MCF 10A (cell line): ENCODE data around the gene CLCF1. TPM values are rescaled to one million over a fixed set of nuclear protein-coding genes. Genes with fewer than 3 reads are reported as not detected.

Experiments
- BruUV-seq: library from RNA; stranded (reverse); fragments of 400-500 nt; replicated peaks from 2 replicates; lab custom pipeline; 2021; lab: Mats Ljungman, UMichigan
- CTCF ChIA-PET: fragments of 300-600 bp; sonication (Branson Sonifier 250); formaldehyde crosslinking; extraction: SDS; loops from one replicate; lab custom pipeline; 2021; ENCODE audit warnings: antibody characterized with exemption, inconsistent platforms; lab: Yijun Ruan, JAX
- POLR2A ChIA-PET: fragments of 300-600, 350-650 bp; sonication (Branson Sonifier 250); formaldehyde crosslinking; extraction: SDS; loops from one replicate; lab custom pipeline; 2020; ENCODE audit warnings: antibody characterized with exemption, inconsistent platforms; lab: Yijun Ruan, JAX
- DNase-seq: peaks from one replicate; pipeline ENCODE4 v3.0.0-alpha.2; 2018; ENCODE audit not compliant: unreplicated experiment
- H3K27ac Mint-ChIP-seq: one replicate; pipeline ENCODE4 v1.8.0; 2022; ENCODE audit warnings: mild to moderate bottlenecking, low read depth, mixed read lengths; ENCODE audit not compliant: unreplicated experiment
- H3K27me3 Mint-ChIP-seq: one replicate; pipeline ENCODE4 v1.8.0; 2022; ENCODE audit warnings: mixed read lengths; ENCODE audit not compliant: insufficient read depth, unreplicated experiment
- H3K36me3 Mint-ChIP-seq: one replicate; pipeline ENCODE4 v1.8.0; 2022; ENCODE audit warnings: mild to moderate bottlenecking, moderate library complexity, mixed read lengths; ENCODE audit not compliant: insufficient read depth, unreplicated experiment
- H3K4me1 Mint-ChIP-seq: one replicate; pipeline ENCODE4 v1.8.0; 2022; ENCODE audit warnings: mixed read lengths; ENCODE audit not compliant: insufficient read depth, unreplicated experiment
- H3K4me3 Mint-ChIP-seq: one replicate; pipeline ENCODE4 v1.8.0; 2022; ENCODE audit warnings: mild to moderate bottlenecking, moderate library complexity, mixed read lengths; ENCODE audit not compliant: unreplicated experiment
- H3K9me3 Mint-ChIP-seq: one replicate; pipeline ENCODE4 v1.8.0; 2022; ENCODE audit warnings: mixed read lengths; ENCODE audit not compliant: unreplicated experiment
- CTCF ChIP-seq: fragments of 200-600 bp; IDR thresholded peaks from one replicate; pipeline ENCODE4 v1.8.0; 2022; ENCODE audit warnings: antibody characterized with exemption, mild to moderate bottlenecking; ENCODE audit not compliant: unreplicated experiment
- intact Hi-C: fragments of 100-400 bp; cut with micrococcal nuclease; formaldehyde crosslinking; loops from 2 replicates; pipeline ENCODE4 v1.14.1; 2022
- total RNA-seq: library from RNA; stranded (reverse); gene quantifications from 2 replicates; pipeline ENCODE4 v1.2.3, GENCODE V29; 2022

CLCF1 gene
- total RNA-seq, 1 experiment from 2014 or later: 5.8 TPM

GRCh38 chr11:67390947-67391303, 17.5 kb upstream of the CLCF1 start:
- H3K27ac Mint-ChIP-seq: peak overlapping the region; percentile 76
- H3K27me3 Mint-ChIP-seq: no peaks in the 10 kb centered on the region
- peaks cover 27% of the 10 kb centered on the region for H3K36me3 Mint-ChIP-seq
- peaks cover 17% of the 10 kb centered on the region for H3K4me1 Mint-ChIP-seq
- no TSS peak for BruUV-seq
- H3K9me3 Mint-ChIP-seq: no peaks in the 10 kb centered on the region
- TF ChIP-seq CTCF: no peak
- ChIA-PET CTCF (interaction anchor here (0.6 to 3.1 kb wide), 7 partner anchors 8 to 448 kb away, joined by 3 to 15 read pairs (median 5); no protein-coding TSS in a partner anchor), POLR2A (interaction anchor here (0.9 to 3.0 kb wide), 11 partner anchors 9 to 77 kb away, joined by 3 to 61 read pairs (median 8); partner anchors contain the start of genes POLD4 and PPP1CA)
- intact Hi-C loops: no loop called here
- DNase-seq: no peak
- peak overlapping the region; percentile 85 for H3K4me3 Mint-ChIP-seq

DNA sequence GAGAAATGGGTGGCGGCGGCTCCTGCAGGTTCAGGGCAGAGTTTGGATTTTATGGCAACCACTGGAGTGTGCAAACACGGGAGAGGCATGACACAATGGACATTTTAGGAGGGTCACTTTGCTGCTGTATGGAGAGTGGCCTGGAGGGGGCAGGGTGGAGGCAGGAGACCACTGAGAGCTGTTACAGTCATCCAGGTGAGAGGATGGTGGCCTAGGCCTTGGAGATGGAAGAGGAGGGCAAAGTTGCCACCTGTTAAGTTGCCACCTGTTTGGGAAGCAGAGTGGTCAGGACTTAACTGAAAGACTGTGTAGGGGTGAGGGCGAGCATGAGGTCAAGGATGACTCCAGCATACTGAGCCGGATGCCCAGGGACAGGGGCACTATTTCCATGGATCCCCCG, 16.1 kb upstream of the CLCF1 start:
- CTCF ChIA-PET: interaction anchor here (0.6 to 3.1 kb wide), 4 partner anchors 8 to 918 kb away, joined by 3 to 15 read pairs (median 4); no protein-coding TSS in a partner anchor
- H3K36me3 Mint-ChIP-seq: peaks cover 19% of the 10 kb centered on the region
- intact Hi-C loops: no loop called here
- no peak for DNase-seq
- no peaks in the 10 kb centered on the region for H3K9me3 Mint-ChIP-seq
- no TSS peak for BruUV-seq
- POLR2A ChIA-PET: no interaction called here
- H3K27ac Mint-ChIP-seq: peak overlapping the region; percentile 3
- peaks cover 28% of the 10 kb centered on the region for H3K4me1 Mint-ChIP-seq
- peak; percentile 27 for TF ChIP-seq CTCF
- H3K4me3 Mint-ChIP-seq: peak overlapping the region; percentile 69
- no peaks in the 10 kb centered on the region for H3K27me3 Mint-ChIP-seq

DNA sequence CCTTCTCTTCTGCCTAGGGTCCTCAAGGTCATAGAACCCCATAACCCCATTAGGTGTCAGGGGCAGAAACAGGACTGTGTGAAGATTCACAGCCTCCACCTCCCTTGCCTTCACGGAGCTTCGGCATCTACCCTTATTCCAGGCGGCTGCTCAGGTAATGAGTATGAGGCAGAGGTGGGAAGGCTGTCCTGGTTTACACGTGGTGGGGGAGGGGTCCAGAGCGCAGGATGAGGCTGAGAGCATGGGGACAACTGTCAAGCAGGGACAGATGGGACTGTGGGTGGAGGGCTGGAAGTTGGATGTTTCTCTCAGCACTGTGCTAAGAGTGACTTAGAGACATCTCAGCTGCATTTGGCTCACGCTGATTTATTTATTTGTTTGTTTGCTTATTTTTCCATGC, 14.1 kb upstream of the CLCF1 start:
- CTCF ChIA-PET: interaction anchor here (1.0 to 19.3 kb wide), 4 partner anchors 14 to 70 kb away, joined by 3 to 659 read pairs (median 6); partner anchors contain the start of genes POLD4 and PPP1CA
- intact Hi-C loops: no loop called here
- POLR2A ChIA-PET: interaction anchor here (1.1 to 8.9 kb wide), 3 partner anchors 14 to 41 kb away, joined by 3 to 144 read pairs (median 8); partner anchors contain the start of genes POLD4 and PPP1CA

More for the DNA sequence above, 14.1 kb upstream of the CLCF1 start:
- Mint-ChIP-seq H3K27ac (no peak overlapping the region), H3K36me3 (peaks cover 12% of the 10 kb centered on the region), H3K27me3 (no peaks in the 10 kb centered on the region), H3K4me1 (peaks cover 26% of the 10 kb centered on the region), H3K4me3 (no peak overlapping the region), H3K9me3 (no peaks in the 10 kb centered on the region)
- DNase-seq: no peak
- TF ChIP-seq CTCF: no peak
- BruUV-seq: no TSS peak
